GM12872 (cell line): ENCODE data around the gene ARHGEF26.

Experiments used
- TF ChIP-seq, protein P1 (sequence below): IDR thresholded peaks from 3 replicates; pipeline ENCODE4 v1.5.1; 2011; ENCODE audit warnings: low read depth, mild to moderate bottlenecking, low read length, moderate library complexity; ENCODE audit not compliant: insufficient read depth

The ARHGEF26 gene

GRCh38 chr3:154120961-154121700, at the start of gene ARHGEF26:
Gene ARHGEF26 (plus strand): TSS chr3:154121390. CDS start chr3:154121993, 603 bp downstream.
- TF ChIP-seq, protein P1, sequence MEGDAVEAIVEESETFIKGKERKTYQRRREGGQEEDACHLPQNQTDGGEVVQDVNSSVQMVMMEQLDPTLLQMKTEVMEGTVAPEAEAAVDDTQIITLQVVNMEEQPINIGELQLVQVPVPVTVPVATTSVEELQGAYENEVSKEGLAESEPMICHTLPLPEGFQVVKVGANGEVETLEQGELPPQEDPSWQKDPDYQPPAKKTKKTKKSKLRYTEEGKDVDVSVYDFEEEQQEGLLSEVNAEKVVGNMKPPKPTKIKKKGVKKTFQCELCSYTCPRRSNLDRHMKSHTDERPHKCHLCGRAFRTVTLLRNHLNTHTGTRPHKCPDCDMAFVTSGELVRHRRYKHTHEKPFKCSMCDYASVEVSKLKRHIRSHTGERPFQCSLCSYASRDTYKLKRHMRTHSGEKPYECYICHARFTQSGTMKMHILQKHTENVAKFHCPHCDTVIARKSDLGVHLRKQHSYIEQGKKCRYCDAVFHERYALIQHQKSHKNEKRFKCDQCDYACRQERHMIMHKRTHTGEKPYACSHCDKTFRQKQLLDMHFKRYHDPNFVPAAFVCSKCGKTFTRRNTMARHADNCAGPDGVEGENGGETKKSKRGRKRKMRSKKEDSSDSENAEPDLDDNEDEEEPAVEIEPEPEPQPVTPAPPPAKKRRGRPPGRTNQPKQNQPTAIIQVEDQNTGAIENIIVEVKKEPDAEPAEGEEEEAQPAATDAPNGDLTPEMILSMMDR, result no peak

GRCh38 chr3:154074966-154075365, 46.2 kb upstream of the ARHGEF26 start:
- TF ChIP-seq, protein P1, result no peak

DNA sequence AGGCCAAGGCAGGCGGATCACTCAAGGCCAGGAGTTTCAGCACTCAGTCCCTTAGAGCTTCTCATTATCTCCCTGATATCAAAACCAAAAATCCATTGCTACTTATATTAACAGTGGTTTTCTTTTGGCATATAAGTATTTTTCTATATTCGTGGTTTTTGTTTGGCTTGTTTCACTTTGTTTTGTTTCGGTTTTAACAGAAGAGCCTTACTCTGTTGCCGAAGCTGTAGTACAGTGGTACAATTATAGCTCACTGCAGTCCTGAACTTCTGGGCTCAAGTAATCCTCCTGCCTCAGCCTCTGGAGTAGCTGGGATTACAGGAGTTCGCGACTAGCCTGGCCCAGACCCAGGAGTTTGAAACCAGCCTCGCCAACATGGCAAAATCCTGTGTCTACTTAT, 42.5 kb upstream of the ARHGEF26 start:
- TF ChIP-seq, protein P1, result no peak

DNA sequence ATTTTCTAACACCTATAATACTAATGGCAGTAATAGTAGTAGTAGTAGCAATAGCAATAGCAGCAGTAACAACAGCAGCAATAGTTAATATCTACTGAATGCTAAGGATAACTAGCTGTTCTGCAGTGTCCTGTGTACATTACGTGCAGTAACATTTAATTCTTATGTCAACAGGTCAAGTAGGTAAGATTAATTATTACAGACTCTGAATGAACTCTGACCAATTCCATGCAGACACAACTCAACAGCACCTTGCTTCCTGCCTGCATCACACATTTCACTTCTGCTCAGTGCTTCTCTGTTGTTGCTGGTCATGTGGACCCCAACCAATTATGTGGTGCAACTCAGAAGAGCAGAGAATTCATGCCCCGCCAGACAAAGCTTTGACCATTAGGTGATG, 39.9 kb upstream of the ARHGEF26 start:
- TF ChIP-seq, protein P1, result no peak

DNA sequence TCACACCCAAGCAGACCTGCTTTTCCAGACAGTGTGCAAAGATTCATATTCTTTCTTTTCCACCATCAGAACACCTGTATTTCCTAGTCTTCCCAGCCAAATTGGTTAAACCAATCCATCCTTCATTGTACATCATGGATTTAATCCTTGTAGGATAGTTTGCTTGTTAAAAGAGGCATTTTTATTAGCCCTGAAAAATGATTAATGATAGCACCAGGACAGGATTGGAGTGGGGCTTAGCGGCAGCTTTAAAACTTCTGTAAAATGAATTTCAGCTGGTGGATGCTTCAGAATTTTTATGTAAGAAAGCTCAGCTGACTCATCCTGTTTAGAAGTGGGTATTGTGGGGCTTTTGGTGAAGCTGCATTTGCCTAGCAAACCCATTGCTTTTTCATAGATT, 36.1 kb upstream of the ARHGEF26 start:
- TF ChIP-seq, protein P1, result no peak

- TF ChIP-seq, protein P1, result no peak
Measured at GRCh38 chr3:154085799-154086198, 35.4 kb upstream of the ARHGEF26 start.

DNA sequence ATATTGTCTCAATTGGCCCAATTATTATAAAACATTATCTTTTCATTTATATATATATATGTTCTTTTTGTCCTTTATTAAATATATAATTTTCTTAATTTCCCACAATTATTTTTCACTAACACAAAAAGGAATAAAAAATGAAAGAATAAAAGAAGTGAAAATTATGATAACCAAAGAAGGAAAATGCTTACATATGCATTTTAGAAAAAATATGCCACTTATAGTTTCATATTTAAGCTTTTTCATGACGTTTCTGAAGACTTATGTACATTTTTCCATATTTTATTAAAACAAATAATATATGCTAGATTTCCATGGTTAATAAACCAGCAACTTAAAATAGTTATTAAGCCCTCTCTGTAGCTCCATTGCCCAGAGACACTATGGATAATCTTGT, 34.9 kb upstream of the ARHGEF26 start:
- TF ChIP-seq, protein P1, result no peak
